ENCODE results near the gene SOBP.

DNA sequence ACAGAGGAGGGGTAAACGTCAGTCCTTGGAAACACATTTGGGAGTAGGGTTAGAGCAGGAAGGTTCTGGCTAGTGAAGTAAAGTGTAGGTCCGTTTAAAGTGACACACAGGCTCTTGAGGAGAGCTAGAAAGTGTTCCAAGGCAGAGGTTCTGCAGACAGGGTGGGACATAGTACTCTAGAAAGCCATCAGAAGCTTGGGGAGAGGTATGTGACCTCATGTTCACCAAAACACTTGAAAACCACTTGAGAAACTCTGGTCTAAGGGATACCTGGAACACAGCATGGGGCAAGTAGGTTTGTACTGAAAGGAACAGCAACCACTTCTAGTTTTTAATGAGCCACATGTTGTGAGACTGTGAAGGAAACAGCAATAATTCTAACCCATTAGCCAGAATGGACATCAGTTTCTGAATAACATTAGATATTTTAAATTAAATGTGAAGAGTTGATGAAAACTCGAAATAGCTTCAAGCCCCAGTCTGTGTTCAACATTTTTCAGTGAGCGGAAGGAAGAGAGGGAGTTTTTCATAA is 49.0 kb downstream of the SOBP start:
- TF ChIP-seq, protein P1, sequence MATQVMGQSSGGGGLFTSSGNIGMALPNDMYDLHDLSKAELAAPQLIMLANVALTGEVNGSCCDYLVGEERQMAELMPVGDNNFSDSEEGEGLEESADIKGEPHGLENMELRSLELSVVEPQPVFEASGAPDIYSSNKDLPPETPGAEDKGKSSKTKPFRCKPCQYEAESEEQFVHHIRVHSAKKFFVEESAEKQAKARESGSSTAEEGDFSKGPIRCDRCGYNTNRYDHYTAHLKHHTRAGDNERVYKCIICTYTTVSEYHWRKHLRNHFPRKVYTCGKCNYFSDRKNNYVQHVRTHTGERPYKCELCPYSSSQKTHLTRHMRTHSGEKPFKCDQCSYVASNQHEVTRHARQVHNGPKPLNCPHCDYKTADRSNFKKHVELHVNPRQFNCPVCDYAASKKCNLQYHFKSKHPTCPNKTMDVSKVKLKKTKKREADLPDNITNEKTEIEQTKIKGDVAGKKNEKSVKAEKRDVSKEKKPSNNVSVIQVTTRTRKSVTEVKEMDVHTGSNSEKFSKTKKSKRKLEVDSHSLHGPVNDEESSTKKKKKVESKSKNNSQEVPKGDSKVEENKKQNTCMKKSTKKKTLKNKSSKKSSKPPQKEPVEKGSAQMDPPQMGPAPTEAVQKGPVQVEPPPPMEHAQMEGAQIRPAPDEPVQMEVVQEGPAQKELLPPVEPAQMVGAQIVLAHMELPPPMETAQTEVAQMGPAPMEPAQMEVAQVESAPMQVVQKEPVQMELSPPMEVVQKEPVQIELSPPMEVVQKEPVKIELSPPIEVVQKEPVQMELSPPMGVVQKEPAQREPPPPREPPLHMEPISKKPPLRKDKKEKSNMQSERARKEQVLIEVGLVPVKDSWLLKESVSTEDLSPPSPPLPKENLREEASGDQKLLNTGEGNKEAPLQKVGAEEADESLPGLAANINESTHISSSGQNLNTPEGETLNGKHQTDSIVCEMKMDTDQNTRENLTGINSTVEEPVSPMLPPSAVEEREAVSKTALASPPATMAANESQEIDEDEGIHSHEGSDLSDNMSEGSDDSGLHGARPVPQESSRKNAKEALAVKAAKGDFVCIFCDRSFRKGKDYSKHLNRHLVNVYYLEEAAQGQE (IDR thresholded peaks at IDR 0.05) = no peak
- no peak for TF ChIP-seq HDAC2 (IDR thresholded peaks at IDR 0.05)
- TF ChIP-seq, protein P2, sequence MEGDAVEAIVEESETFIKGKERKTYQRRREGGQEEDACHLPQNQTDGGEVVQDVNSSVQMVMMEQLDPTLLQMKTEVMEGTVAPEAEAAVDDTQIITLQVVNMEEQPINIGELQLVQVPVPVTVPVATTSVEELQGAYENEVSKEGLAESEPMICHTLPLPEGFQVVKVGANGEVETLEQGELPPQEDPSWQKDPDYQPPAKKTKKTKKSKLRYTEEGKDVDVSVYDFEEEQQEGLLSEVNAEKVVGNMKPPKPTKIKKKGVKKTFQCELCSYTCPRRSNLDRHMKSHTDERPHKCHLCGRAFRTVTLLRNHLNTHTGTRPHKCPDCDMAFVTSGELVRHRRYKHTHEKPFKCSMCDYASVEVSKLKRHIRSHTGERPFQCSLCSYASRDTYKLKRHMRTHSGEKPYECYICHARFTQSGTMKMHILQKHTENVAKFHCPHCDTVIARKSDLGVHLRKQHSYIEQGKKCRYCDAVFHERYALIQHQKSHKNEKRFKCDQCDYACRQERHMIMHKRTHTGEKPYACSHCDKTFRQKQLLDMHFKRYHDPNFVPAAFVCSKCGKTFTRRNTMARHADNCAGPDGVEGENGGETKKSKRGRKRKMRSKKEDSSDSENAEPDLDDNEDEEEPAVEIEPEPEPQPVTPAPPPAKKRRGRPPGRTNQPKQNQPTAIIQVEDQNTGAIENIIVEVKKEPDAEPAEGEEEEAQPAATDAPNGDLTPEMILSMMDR (IDR thresholded peaks at IDR 0.05) = no peak
- no peak for TF ChIP-seq RFX5 (IDR thresholded peaks at IDR 0.05)
- no peak for TF ChIP-seq POLR2A (IDR thresholded peaks at IDR 0.05; ENCODE audit: low read length)
- no peak for TF ChIP-seq SREBF2 (IDR thresholded peaks at IDR 0.05)
- TF ChIP-seq KDM1A (IDR thresholded peaks at IDR 0.05; ENCODE audit: low read depth) = no peak

All from A549 (cell line).